SK-N-SH (cell line): ENCODE results near the gene DIS3L2. TPM values are rescaled to one million over a fixed set of nuclear protein-coding genes. Genes with fewer than 3 reads are reported as not detected.

ENCODE experiments used
- CTCF ChIA-PET: fragments of 300-600, 350-600 bp; formaldehyde crosslinking; extraction: SDS; loops from one replicate; lab custom pipeline; 2021; lab: Yijun Ruan, JAX
- POLR2A ChIA-PET: fragments of 350-600 bp; sonication (Branson Sonifier 250); formaldehyde crosslinking; extraction: SDS; loops from one replicate; lab custom pipeline; 2020; ENCODE audit warnings: antibody characterized with exemption, inconsistent platforms; lab: Yijun Ruan, JAX
- DNase-seq: peaks from one replicate; pipeline ENCODE4 v3.0.0; 2012
- H2AFZ ChIP-seq: fragments of 200-600 bp; sonication (generic); 2 replicates; pipeline ENCODE4 v1.8.1; 2016; ENCODE audit warnings: antibody characterized with exemption, mild to moderate bottlenecking, low read depth
- H3F3A ChIP-seq: fragments of 200-600 bp; sonication (generic); replicated peaks from 2 replicates; pipeline ENCODE3; 2016; ENCODE audit warnings: antibody characterized with exemption, mild to moderate bottlenecking; ENCODE audit not compliant: insufficient read depth
- H3K27ac ChIP-seq, 2 experiments: fragments of 200-500 bp in 1 of 2; fragments of 200-600 bp in 1 of 2; sonication (Bioruptor generic) in 1 of 2; sonication (generic), shearing (Covaris generic) in 1 of 2; 2 replicates each; pipeline versions ENCODE4 v1.5.1 to v1.6.1; 2014 to 2016; ENCODE audit warnings: low read depth in 2 of 2, inconsistent platforms in 1 of 2, low read length in 1 of 2, mild to moderate bottlenecking in 1 of 2, mixed read lengths in 1 of 2
- H3K27me3 ChIP-seq: fragments of 200-600 bp; sonication (generic), shearing (Covaris generic); 2 replicates; pipeline ENCODE4 v1.6.1; 2016; ENCODE audit warnings: mixed run types; ENCODE audit not compliant: insufficient read depth
- H3K36me3 ChIP-seq, 2 experiments: fragments of 200-500 bp in 1 of 2; fragments of 200-600 bp in 1 of 2; sonication (Bioruptor generic) in 1 of 2; sonication (generic) in 1 of 2; replicated peaks in 1 of 2; 2 replicates each; pipeline versions ENCODE3 to v1.5.1; 2014 to 2016; ENCODE audit warnings: low read length in 1 of 2, mild to moderate bottlenecking in 1 of 2; ENCODE audit not compliant: insufficient read depth in 2 of 2, control insufficient read depth in 1 of 2
- H3K4me1 ChIP-seq, 2 experiments: fragments of 200-500 bp in 1 of 2; fragments of 200-600 bp in 1 of 2; sonication (Bioruptor generic) in 1 of 2; sonication (generic), shearing (Covaris generic) in 1 of 2; 2 replicates each; pipeline versions ENCODE4 v1.5.1 to v1.6.1; 2014 to 2016; ENCODE audit warnings: low read depth in 1 of 2, low read length in 1 of 2, mixed run types in 1 of 2; ENCODE audit not compliant: insufficient read depth in 2 of 2, control insufficient read depth in 1 of 2
- H3K4me2 ChIP-seq: fragments of 200-600 bp; sonication (generic), shearing (Covaris generic); 2 replicates; pipeline ENCODE4 v1.6.1; 2017; ENCODE audit warnings: mixed run types
- H3K4me3 ChIP-seq, 2 experiments: fragments of 200-500 bp in 1 of 2; fragments of 200-600 bp in 1 of 2; sonication (Bioruptor generic) in 1 of 2; sonication (generic), shearing (Covaris generic) in 1 of 2; 2 replicates each; pipeline versions ENCODE4 v1.5.1 to v1.8.1; 2014 to 2016; ENCODE audit warnings: low read depth in 2 of 2, inconsistent platforms in 1 of 2, low read length in 1 of 2, mild to moderate bottlenecking in 1 of 2, mixed read lengths in 1 of 2, moderate library complexity in 1 of 2
- H3K79me2 ChIP-seq: fragments of 200-600 bp; sonication (generic); 2 replicates; pipeline ENCODE4 v1.8.1; 2017; ENCODE audit warnings: mild to moderate bottlenecking; ENCODE audit not compliant: insufficient read depth
- H3K9ac ChIP-seq: fragments of 200-600 bp; sonication (generic); 2 replicates; pipeline ENCODE4 v1.6.1; 2017; ENCODE audit warnings: mixed run types
- H3K9me2 ChIP-seq: fragments of 200-600 bp; sonication (generic); 2 replicates; pipeline ENCODE4 v1.6.1; 2017; ENCODE audit warnings: mixed run types
- H3K9me3 ChIP-seq: fragments of 200-600 bp; sonication (generic); 2 replicates; pipeline ENCODE4 v1.6.1; 2017; ENCODE audit warnings: mixed run types, mild to moderate bottlenecking, moderate library complexity
- H4K20me1 ChIP-seq: fragments of 200-600 bp; sonication (generic); 2 replicates; pipeline ENCODE4 v1.6.1; 2017; ENCODE audit warnings: mild to moderate bottlenecking, mixed run types; ENCODE audit not compliant: insufficient read depth
- EP300 ChIP-seq, 2 experiments: IDR thresholded peaks; 2 replicates each; pipeline versions ENCODE4 v1.4.0 to v1.6.1; 2012; ENCODE audit warnings: borderline replicate concordance in 1 of 2, low read depth in 1 of 2, low read length in 1 of 2
- FOXJ3 ChIP-seq: sonication (generic); formaldehyde crosslinking; IDR thresholded peaks from 2 replicates; pipeline ENCODE4 v1.5.1; 2020; ENCODE audit warnings: mild to moderate bottlenecking, missing genetic modification reagents
- GABPA ChIP-seq: IDR thresholded peaks from 2 replicates; pipeline ENCODE4 v1.4.0; 2012; ENCODE audit warnings: low read depth, mild to moderate bottlenecking
- GATA2 ChIP-seq: sonication (generic); formaldehyde crosslinking; IDR thresholded peaks from 2 replicates; pipeline ENCODE4 v1.5.0; 2020; ENCODE audit warnings: mild to moderate bottlenecking, missing genetic modification reagents
- JUND ChIP-seq: IDR thresholded peaks from 2 replicates; pipeline ENCODE4 v1.4.0; 2012
- NFIC ChIP-seq: IDR thresholded peaks from 2 replicates; pipeline ENCODE4 v1.4.0; 2012; ENCODE audit warnings: borderline replicate concordance
- RAD21 ChIP-seq: IDR thresholded peaks from 2 replicates; pipeline ENCODE4 v1.6.1; 2012; ENCODE audit warnings: mild to moderate bottlenecking, low read length
- RCOR1 ChIP-seq: fragments of 150-350 bp; IDR thresholded peaks from 2 replicates; pipeline ENCODE4 v1.6.1; 2017; ENCODE audit warnings: antibody characterized with exemption, low read length
- RFX5 ChIP-seq: IDR thresholded peaks from 2 replicates; pipeline ENCODE4 v1.6.1; 2012; ENCODE audit warnings: mild to moderate bottlenecking, improper control_type of control experiment, low read length
- RXRA ChIP-seq: IDR thresholded peaks from 2 replicates; pipeline ENCODE4 v1.4.0; 2012; ENCODE audit warnings: low read depth, mild to moderate bottlenecking, borderline replicate concordance
- SIN3A ChIP-seq: IDR thresholded peaks from 2 replicates; pipeline ENCODE4 v1.6.1; 2012; ENCODE audit warnings: low read depth, mild to moderate bottlenecking, low read length, moderate library complexity, borderline replicate concordance
- TEAD4 ChIP-seq: IDR thresholded peaks from 2 replicates; pipeline ENCODE4 v1.4.0; 2012; ENCODE audit warnings: mild to moderate bottlenecking, borderline replicate concordance; ENCODE audit not compliant: insufficient read depth
- USF1 ChIP-seq: IDR thresholded peaks from 2 replicates; pipeline ENCODE4 v1.4.0; 2012; ENCODE audit warnings: low read depth, borderline replicate concordance
- WGBS: methylation state at CpG from one replicate; pipeline ENCODE4 v1.1.6; 2017; ENCODE audit warnings: low lambda C conversion rate; 5-methylcytosine and 5-hydroxymethylcytosine counted together
- polyA plus RNA-seq, 3 experiments: library from polyadenylated mRNA; depleted of rRNA; stranded (reverse); fragments of >200 nt; gene quantifications; 2 replicates each; pipeline ENCODE4 v1.2.3, GENCODE V29; 2012
- TF ChIP-seq, protein P1 (sequence below): IDR thresholded peaks from 2 replicates; pipeline ENCODE4 v1.6.1; 2012; ENCODE audit warnings: mild to moderate bottlenecking, low read depth, low read length, moderate library complexity
- TF ChIP-seq, protein P2 (sequence below): fragments of 200-600 bp; sonication (generic); IDR thresholded peaks from 2 replicates; pipeline ENCODE4 v1.6.1; 2017; ENCODE audit warnings: antibody characterized with exemption, mild to moderate bottlenecking, moderate library complexity

Gene DIS3L2
- polyA plus RNA-seq, 1 of the 3 experiments (the other 2 are of a cell fraction) = 17.9 TPM

- Histone ChIP-seq H4K20me1 (no peaks in the 10 kb centered on the region), H3K27me3 (no peaks in the 10 kb centered on the region), H3K4me1 (no peaks in the 10 kb centered on the region), H3K9ac (no peak overlapping the region), H3K4me3 (no peak overlapping the region), H3K9me3 (no peaks in the 10 kb centered on the region), H3K9me2 (no peaks in the 10 kb centered on the region), H3K36me3 (peaks cover 4 to 12% of the 10 kb centered on the region in 2 experiments), H3F3A (no peaks in the 10 kb centered on the region), H3K79me2 (no peaks in the 10 kb centered on the region), H3K4me2 (no peak overlapping the region), H3K27ac (no peak overlapping the region), H2AFZ (no peak overlapping the region)
- ChIA-PET CTCF (interaction anchor here (0.7 kb wide), 1 partner anchor 649 kb away, joined by 3 read pairs; no protein-coding TSS in a partner anchor), POLR2A (no interaction called here)
- TF ChIP-seq JUND (no peak), RAD21 (no peak), RCOR1 (no peak), GABPA (no peak), FOXJ3 (CRISPR knock-in tag) (no peak), RXRA (no peak), TEAD4 (no peak), NFIC (no peak)
- TF ChIP-seq, protein P1, sequence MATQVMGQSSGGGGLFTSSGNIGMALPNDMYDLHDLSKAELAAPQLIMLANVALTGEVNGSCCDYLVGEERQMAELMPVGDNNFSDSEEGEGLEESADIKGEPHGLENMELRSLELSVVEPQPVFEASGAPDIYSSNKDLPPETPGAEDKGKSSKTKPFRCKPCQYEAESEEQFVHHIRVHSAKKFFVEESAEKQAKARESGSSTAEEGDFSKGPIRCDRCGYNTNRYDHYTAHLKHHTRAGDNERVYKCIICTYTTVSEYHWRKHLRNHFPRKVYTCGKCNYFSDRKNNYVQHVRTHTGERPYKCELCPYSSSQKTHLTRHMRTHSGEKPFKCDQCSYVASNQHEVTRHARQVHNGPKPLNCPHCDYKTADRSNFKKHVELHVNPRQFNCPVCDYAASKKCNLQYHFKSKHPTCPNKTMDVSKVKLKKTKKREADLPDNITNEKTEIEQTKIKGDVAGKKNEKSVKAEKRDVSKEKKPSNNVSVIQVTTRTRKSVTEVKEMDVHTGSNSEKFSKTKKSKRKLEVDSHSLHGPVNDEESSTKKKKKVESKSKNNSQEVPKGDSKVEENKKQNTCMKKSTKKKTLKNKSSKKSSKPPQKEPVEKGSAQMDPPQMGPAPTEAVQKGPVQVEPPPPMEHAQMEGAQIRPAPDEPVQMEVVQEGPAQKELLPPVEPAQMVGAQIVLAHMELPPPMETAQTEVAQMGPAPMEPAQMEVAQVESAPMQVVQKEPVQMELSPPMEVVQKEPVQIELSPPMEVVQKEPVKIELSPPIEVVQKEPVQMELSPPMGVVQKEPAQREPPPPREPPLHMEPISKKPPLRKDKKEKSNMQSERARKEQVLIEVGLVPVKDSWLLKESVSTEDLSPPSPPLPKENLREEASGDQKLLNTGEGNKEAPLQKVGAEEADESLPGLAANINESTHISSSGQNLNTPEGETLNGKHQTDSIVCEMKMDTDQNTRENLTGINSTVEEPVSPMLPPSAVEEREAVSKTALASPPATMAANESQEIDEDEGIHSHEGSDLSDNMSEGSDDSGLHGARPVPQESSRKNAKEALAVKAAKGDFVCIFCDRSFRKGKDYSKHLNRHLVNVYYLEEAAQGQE = no peak
- DNase-seq = no peak
Observed at GRCh38 chr2:232043966-232044365, 82.5 kb downstream of the DIS3L2 start.

DNA sequence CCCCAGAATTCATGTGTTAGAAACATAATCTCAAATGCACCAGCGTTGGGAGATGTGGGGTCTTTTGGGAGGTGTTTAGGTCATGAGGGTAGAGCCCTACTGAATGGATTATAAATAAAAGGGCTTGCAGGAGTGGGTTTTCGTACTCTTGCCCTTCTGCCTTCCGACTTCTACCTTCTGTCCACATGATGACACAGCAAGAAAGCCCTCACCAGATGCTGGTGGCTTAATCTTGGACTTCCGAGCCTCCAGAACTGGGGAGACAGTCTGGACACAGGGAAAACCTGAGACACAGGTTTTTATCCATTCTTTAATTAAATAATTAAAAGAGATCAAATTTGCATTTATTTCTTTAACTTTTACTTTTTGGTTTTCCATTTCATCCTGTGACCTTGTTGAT lies 87.8 kb downstream of the DIS3L2 start:
- H3K9ac ChIP-seq = no peak overlapping the region
- no peaks in the 10 kb centered on the region for H3K4me1 ChIP-seq
- H3K9me3 ChIP-seq = no peaks in the 10 kb centered on the region
- CTCF ChIA-PET = no interaction called here
- H3K36me3 ChIP-seq = no peaks in the 10 kb centered on the region
- H3K27ac ChIP-seq = no peak overlapping the region
- TF ChIP-seq RFX5 = no peak
- TF ChIP-seq GATA2 (CRISPR knock-in tag) = no peak
- TF ChIP-seq, protein P2, sequence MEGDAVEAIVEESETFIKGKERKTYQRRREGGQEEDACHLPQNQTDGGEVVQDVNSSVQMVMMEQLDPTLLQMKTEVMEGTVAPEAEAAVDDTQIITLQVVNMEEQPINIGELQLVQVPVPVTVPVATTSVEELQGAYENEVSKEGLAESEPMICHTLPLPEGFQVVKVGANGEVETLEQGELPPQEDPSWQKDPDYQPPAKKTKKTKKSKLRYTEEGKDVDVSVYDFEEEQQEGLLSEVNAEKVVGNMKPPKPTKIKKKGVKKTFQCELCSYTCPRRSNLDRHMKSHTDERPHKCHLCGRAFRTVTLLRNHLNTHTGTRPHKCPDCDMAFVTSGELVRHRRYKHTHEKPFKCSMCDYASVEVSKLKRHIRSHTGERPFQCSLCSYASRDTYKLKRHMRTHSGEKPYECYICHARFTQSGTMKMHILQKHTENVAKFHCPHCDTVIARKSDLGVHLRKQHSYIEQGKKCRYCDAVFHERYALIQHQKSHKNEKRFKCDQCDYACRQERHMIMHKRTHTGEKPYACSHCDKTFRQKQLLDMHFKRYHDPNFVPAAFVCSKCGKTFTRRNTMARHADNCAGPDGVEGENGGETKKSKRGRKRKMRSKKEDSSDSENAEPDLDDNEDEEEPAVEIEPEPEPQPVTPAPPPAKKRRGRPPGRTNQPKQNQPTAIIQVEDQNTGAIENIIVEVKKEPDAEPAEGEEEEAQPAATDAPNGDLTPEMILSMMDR = no peak
- TF ChIP-seq USF1 = no peak
- TF ChIP-seq SIN3A = no peak
- no peak for TF ChIP-seq GABPA
- no peak for TF ChIP-seq EP300 (IDR thresholded peaks at IDR 0.05; ENCODE audit: borderline replicate concordance in 1 of 2, low read depth in 1 of 2, low read length in 1 of 2)
- no peaks in the 10 kb centered on the region for H3K9me2 ChIP-seq
- H3K4me2 ChIP-seq = no peak overlapping the region
- H3F3A ChIP-seq = no peaks in the 10 kb centered on the region
- no peaks in the 10 kb centered on the region for H4K20me1 ChIP-seq
- no peaks in the 10 kb centered on the region for H3K27me3 ChIP-seq
- 96% methylated on average over 4 of the region's 4 CpGs for WGBS
- POLR2A ChIA-PET = no interaction called here
- H3K4me3 ChIP-seq = no peak overlapping the region
- no peak for DNase-seq
- H2AFZ ChIP-seq = no peak overlapping the region
- no peaks in the 10 kb centered on the region; the same call in 1 of the 2 replicates for H3K79me2 ChIP-seq
